GM10266 (cell line): Measurements from ENCODE around the gene CCDC170.

Source experiments
- DNase-seq: peaks from one replicate; pipeline ENCODE4 v3.0.0; 2012; ENCODE audit errors: extremely low spot score
- TF ChIP-seq, protein P1 (sequence below): IDR thresholded peaks from 2 replicates; pipeline ENCODE4 v1.5.1; 2012; ENCODE audit warnings: mild to moderate bottlenecking, low read depth; ENCODE audit not compliant: control insufficient read depth, insufficient read depth; ENCODE audit errors: missing control alignments

The CCDC170 gene

GRCh38 chr6:151549790-151550189 is 56.0 kb downstream of the CCDC170 start:
- no peak for DNase-seq
- TF ChIP-seq, protein P1, sequence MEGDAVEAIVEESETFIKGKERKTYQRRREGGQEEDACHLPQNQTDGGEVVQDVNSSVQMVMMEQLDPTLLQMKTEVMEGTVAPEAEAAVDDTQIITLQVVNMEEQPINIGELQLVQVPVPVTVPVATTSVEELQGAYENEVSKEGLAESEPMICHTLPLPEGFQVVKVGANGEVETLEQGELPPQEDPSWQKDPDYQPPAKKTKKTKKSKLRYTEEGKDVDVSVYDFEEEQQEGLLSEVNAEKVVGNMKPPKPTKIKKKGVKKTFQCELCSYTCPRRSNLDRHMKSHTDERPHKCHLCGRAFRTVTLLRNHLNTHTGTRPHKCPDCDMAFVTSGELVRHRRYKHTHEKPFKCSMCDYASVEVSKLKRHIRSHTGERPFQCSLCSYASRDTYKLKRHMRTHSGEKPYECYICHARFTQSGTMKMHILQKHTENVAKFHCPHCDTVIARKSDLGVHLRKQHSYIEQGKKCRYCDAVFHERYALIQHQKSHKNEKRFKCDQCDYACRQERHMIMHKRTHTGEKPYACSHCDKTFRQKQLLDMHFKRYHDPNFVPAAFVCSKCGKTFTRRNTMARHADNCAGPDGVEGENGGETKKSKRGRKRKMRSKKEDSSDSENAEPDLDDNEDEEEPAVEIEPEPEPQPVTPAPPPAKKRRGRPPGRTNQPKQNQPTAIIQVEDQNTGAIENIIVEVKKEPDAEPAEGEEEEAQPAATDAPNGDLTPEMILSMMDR: no peak

GRCh38 chr6:151550618-151551017 is 56.8 kb downstream of the CCDC170 start:
- no peak for DNase-seq

GRCh38 chr6:151551223-151551857 is 57.5 kb downstream of the CCDC170 start:
- no peak for DNase-seq
- TF ChIP-seq, protein P1: no peak

More at GRCh38 chr6:151550618-151551017, 56.8 kb downstream of the CCDC170 start:
- TF ChIP-seq, protein P1: no peak

- DNase-seq: no peak
- TF ChIP-seq, protein P1: no peak
These were observed 59.8 kb downstream of the CCDC170 start for GRCh38 chr6:151553416-151554165.

DNA sequence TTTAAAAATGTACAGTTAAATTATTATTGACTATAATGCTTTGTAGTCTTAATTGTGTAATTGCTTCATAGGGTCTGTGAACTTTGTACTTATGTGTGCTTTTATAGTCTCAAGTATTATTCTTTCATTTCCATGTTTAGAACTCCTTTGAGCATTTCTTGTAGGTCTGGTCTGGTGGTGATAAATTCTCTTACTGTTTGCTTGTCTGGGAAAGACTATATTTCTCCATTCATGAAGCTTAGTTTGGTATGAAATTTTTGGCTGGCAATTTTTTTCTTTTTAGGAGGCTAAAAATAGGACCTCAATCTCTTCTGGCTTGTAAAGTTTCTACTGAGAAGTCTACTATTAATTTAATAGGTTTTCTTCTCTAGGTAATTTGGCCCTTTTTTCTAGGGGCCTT is 67.4 kb downstream of the CCDC170 start:
- DNase-seq: no peak
- TF ChIP-seq, protein P1: no peak

- DNase-seq: no peak
- TF ChIP-seq, protein P1: no peak
These were observed 70.8 kb downstream of the CCDC170 start for GRCh38 chr6:151564654-151565053.

DNA sequence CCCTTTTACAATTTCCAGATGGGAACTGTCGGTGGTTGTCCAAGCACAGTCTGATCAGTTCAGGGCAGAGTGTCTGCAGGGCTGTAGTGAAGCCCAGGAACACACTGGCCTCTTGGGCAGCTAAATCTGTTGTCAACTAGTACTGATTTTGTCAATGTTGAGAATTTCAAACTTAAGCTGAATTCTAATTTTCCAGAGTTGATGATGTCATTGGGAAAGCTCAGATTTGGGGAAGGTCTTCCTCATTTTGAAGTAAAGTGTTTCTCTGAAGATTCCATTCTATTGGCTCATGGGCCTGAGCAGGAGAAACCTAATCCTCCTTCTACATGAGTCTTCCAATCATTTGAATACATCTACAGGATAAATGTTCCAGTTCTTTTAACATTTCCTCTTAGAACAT is 72.1 kb downstream of the CCDC170 start:
- TF ChIP-seq, protein P1: no peak
- DNase-seq: no peak
